ENCODE data around the gene RIPOR2.

DNA sequence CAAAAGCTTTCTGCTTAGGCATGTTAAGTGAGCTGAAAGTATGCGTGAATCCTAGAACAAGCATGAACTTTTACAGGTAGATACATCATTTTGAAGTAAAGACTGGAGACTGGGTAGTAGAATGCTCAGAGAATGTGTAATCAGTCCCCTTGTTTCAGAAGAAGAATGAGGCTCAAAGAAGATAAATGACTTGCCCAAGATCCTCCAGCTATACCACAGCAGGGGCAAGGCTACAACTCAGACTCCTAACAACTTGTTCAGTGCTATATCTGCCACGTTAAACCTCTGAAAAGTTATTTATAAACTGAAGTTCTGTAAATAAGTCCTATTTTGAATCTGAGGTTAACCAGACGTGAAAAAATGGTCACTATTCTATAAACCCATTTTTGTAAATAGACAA is 2.9 kb downstream of the RIPOR2 start:
- TF ChIP-seq POLR2A (IDR thresholded peaks at IDR 0.05) (no peak), CTCF (IDR thresholded peaks at IDR 0.05) (no peak), EP300 (IDR thresholded peaks at IDR 0.05; ENCODE audit: low read depth) (no peak)

Data from transverse colon (tissue), 3 donors.